ENCODE results near the gene MYO3B.
A peak's percentile ranks its signal among the peaks of the same experiment; 100 is the strongest.

MYO3B gene

DNA sequence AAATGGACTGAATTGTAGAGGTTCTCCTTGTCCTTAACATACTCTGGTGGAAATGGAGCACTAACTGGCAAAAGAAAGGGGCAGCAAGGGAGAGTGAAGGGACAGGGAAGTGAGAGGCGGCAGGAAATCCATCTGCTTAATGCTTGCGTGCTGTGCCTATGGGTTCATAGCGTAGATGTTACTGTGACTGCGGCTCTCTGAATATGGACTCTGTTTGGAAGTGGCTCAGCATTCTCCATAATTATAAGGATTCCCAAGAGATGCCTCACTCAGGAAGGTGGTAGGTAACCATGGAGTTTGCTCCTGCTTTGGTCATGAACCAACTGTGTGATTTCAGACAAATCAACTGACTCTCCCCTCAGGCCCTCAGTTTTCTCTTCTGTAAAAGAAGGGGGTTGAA lies 50.0 kb downstream of the MYO3B start:
- no peak overlapping the region for H3K4me3 ChIP-seq (ENCODE audit: low read depth, low read length)
- DNase-seq (ENCODE audit: low read depth) = no peak
- TF ChIP-seq, protein P1, sequence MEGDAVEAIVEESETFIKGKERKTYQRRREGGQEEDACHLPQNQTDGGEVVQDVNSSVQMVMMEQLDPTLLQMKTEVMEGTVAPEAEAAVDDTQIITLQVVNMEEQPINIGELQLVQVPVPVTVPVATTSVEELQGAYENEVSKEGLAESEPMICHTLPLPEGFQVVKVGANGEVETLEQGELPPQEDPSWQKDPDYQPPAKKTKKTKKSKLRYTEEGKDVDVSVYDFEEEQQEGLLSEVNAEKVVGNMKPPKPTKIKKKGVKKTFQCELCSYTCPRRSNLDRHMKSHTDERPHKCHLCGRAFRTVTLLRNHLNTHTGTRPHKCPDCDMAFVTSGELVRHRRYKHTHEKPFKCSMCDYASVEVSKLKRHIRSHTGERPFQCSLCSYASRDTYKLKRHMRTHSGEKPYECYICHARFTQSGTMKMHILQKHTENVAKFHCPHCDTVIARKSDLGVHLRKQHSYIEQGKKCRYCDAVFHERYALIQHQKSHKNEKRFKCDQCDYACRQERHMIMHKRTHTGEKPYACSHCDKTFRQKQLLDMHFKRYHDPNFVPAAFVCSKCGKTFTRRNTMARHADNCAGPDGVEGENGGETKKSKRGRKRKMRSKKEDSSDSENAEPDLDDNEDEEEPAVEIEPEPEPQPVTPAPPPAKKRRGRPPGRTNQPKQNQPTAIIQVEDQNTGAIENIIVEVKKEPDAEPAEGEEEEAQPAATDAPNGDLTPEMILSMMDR (conservative IDR thresholded peaks at IDR 0.05; ENCODE audit: low read depth, low read length) = no peak

DNA sequence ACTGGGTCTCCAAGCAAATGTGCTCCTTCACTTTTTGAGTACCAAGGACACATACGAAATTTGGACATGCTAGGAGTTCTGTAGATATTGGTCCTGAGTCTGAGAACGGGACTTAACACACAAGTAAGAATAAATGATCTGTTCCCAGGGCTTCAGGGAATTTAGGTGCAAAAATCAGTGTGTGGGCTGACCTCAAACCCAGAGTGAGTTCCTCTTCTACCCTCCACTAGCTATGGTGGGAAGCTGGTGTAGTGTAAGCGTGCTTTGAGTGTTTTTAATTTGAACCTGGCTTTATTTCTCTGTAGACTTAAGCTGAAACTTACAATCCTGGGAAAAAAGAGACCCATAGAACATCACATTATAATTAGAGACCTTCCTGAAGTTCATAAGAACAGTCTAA lies 50.5 kb downstream of the MYO3B start:
- no peak for DNase-seq (ENCODE audit: low read depth)
- no peak overlapping the region for H3K4me3 ChIP-seq (ENCODE audit: low read depth, low read length)
- TF ChIP-seq, protein P1 (conservative IDR thresholded peaks at IDR 0.05; ENCODE audit: low read depth, low read length) = no peak

DNA sequence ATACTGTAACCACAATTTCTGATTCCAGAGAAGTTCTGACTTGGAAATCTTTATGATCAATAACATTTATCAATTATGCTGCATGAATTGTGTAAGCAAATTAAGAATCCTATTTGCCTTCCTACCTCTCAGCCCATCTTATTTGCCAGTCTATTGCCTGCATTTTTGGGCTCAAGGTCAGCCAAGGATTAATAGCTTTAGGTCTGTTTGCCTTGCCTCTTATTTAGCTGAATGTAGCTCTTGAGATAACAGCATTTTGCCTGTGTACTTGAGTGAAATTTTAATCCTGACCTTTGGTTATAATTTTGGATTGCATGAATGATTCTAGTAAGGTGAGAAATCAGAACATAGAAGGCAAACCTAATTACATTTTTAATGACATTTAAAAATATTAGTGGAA lies 51.2 kb downstream of the MYO3B start:
- DNase-seq (ENCODE audit: low read depth) = no peak
- TF ChIP-seq, protein P1 (conservative IDR thresholded peaks at IDR 0.05; ENCODE audit: low read depth, low read length) = no peak
- no peak overlapping the region for H3K4me3 ChIP-seq (ENCODE audit: low read depth, low read length)

DNA sequence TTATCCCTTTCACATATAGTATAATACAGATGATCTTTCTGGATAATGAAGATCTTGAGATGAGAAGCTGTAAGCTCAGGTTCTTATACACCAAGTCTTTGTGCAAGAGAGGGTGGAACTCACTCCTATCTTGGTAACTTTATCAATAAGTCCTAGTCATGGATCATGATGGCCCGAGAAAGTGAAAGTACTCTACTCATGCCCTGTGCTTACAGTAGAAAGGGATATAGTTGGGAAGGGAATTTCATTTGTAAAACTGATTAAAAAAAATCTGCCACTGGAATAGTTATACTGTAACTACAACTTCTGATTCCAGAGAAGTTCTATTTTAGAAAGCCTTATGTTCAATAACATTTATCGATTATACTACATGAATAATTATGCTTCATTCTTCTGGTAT lies 51.8 kb downstream of the MYO3B start:
- no peak overlapping the region for H3K4me3 ChIP-seq (ENCODE audit: low read depth, low read length)
- TF ChIP-seq, protein P1 (conservative IDR thresholded peaks at IDR 0.05; ENCODE audit: low read depth, low read length) = no peak
- DNase-seq (ENCODE audit: low read depth) = no peak

DNA sequence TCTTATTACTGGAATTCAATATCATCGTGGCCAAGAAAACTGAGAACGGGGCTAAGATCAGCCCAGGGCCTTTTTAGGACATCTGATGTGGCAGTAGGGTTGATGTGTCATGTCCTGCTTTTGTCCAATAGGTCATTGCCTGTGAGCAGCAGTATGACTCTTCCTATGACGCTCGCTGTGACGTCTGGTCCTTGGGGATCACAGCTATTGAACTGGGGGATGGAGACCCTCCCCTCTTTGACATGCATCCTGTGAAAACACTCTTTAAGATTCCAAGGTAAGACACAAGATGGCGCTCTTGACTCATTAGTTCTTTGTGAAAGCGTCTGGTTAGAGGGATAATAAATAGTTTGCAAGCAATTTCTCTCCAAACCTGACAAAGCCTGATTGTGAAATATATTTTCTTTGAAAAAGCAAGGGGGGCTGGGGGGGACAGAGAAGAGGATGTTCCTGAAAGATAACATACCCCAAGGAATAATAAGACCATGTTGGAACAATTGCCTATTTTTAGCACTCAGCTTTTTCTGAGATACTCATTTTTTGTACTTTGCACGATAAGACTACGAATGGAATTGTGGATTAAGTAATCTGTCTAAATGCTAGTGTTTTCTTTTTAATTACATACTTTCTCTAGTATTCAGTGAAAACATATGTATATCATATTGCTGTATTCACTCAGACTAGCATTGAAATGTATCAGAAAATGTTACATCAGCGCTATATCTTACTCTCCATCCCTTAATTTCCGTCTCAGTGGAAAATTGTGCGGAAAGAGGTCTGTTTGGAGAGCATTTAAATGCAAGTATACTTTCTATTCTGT lies 58.1 kb downstream of the MYO3B start:
- TF ChIP-seq, protein P1 (conservative IDR thresholded peaks at IDR 0.05; ENCODE audit: low read depth, low read length) = peak; percentile 70
- DNase-seq (ENCODE audit: low read depth) = peak; percentile 70
- H3K4me3 ChIP-seq (ENCODE audit: low read depth, low read length) = no peak overlapping the region

DNA sequence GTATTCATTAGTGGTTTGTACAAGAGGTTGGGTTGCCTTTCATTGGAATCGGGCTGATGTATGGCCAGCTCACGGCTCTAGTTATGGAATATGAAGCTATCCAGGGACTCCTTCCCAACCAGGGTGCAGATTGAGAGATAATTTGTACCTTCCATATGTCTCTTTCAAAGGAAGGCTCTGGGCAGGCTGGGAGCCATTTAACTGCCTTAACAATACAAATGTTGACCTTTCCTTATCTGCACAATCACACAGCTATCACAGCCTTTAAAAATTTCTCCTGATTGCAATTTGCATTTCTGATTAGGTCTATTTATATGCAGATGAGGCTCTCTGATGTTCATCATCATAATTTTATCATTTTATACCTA lies 58.7 kb downstream of the MYO3B start:
- TF ChIP-seq, protein P1 (conservative IDR thresholded peaks at IDR 0.05; ENCODE audit: low read depth, low read length) = no peak
- no peak overlapping the region for H3K4me3 ChIP-seq (ENCODE audit: low read depth, low read length)

DNA sequence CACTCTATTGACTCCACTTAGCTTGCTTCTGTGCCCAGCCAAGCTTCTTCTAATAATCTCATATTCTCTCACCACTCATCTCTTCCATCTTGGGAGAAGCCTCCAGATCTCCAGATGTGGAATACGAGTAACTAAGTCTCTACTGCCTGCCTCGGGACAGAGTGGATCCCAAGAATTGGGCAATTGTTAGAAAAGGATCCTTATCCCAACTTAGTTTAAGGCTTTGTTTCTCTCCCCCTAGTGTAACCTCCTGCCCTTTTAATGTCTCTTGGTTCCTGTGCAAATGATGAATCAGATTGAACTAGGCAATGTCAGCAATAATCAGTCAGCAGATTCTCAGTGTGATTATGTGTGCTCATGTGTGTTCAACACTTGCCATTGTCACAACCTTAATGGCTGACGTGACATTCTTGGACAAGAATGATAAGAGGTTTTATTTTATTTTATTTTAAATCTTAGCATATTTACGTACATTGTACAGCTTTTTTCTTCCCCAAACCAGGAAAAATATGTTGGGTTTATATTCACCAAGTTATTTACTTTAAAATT lies 59.7 kb downstream of the MYO3B start:
- H3K4me3 ChIP-seq (ENCODE audit: low read depth, low read length) = no peak overlapping the region
- no peak for DNase-seq (ENCODE audit: low read depth)
- TF ChIP-seq, protein P1 (conservative IDR thresholded peaks at IDR 0.05; ENCODE audit: low read depth, low read length) = no peak

More for the DNA sequence above, 58.7 kb downstream of the MYO3B start:
- DNase-seq (ENCODE audit: low read depth) = no peak
